Suprapubic skin (tissue), 4 donors: ENCODE measurements around the gene WRAP53.

Source experiments
- CTCF ChIP-seq, 2 donors: fragments of 200-600 bp in 1 of 2; fragments of 450-650 bp in 1 of 2; sonication (generic) in 1 of 2; IDR thresholded peaks; one replicate each; pipeline ENCODE4 v1.5.1; 2016 to 2019; ENCODE audit warnings: antibody characterized with exemption in 2 of 2, mild to moderate bottlenecking in 1 of 2, moderate library complexity in 1 of 2
- EP300 ChIP-seq: sonication (generic); formaldehyde crosslinking; IDR thresholded peaks from one replicate; pipeline ENCODE4 v1.6.1; 2017; ENCODE audit warnings: antibody characterized with exemption
- POLR2A ChIP-seq, 2 donors: fragments of 450-650 bp; IDR thresholded peaks; one replicate each; pipeline ENCODE4 v1.6.1; 2017; ENCODE audit warnings: antibody characterized with exemption in 2 of 2, mild to moderate bottlenecking in 2 of 2, moderate library complexity in 2 of 2
- POLR2AphosphoS5 ChIP-seq, 3 donors: sonication (generic); formaldehyde crosslinking; IDR thresholded peaks; one replicate each; pipeline ENCODE4 v1.6.1; 2017; ENCODE audit warnings: antibody characterized with exemption in 3 of 3

GRCh38 chr17:7654832-7655540 lies 33.3 kb upstream of the WRAP53 start:
- no peak for TF ChIP-seq CTCF (IDR thresholded peaks at IDR 0.05)
- TF ChIP-seq EP300: no peak
- TF ChIP-seq POLR2A (IDR thresholded peaks at IDR 0.05): no peak
- TF ChIP-seq POLR2AphosphoS5 (IDR thresholded peaks at IDR 0.05): no peak
